Activated CD8-positive, alpha-beta memory T cell treated with anti-CD3 and anti-CD28 coated beads for 24 hours (primary cell): ENCODE data around the gene SEH1L.
"Not testable (repeated sequence)": the region's sequence is repeated elsewhere in the genome, so short reads cannot be mapped to it uniquely, and the experiment has no call there.

Experiments
- DNase-seq: peaks from one replicate; pipeline ENCODE4 v3.0.0-alpha.2; 2020

Gene SEH1L, protein sequence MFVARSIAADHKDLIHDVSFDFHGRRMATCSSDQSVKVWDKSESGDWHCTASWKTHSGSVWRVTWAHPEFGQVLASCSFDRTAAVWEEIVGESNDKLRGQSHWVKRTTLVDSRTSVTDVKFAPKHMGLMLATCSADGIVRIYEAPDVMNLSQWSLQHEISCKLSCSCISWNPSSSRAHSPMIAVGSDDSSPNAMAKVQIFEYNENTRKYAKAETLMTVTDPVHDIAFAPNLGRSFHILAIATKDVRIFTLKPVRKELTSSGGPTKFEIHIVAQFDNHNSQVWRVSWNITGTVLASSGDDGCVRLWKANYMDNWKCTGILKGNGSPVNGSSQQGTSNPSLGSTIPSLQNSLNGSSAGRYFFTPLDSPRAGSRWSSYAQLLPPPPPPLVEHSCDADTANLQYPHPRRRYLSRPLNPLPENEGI

DNA sequence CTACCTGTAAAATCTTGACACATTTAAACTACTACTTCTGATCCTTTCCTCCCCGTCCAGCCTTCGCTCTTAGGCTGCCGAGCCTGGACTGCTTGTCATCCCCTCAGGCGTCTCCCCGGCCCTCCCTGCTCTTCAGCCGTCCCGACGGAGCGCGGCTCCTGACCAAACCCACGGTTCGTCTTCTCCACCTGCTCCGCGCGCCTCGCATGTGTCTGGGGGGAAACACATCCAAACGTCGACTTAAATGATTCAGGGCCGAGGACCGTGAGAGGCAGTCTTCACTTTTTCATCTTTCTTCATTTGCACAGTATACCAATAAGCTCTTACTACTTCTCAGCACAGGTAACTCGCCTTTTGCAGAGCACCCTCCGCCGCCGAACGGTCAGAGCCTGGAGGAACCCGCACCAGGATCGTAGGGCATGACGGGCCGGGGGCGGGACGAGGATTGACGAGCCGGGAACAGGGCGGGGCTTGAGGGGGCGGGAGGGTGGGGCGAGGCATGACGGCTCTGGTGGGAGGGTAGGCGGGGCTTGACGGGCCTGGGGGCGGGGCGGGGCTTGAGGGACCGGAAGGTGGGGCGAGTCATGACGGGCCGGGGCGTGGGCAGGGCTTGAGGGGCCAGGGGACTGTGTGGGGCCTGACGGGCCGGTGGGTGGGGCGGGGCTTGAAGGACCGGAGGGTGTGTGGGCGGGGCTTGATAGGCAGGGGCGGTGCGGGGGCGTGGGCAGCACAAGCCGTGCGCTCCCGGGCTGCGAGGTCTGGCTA lies at the start of gene SEH1L:
SEH1L (plus strand) TSS at position 727 of the 765 bp plus-strand sequence. CDS start 111 bp downstream, outside the sequence.
- DNase-seq: peak; percentile 99

DNA sequence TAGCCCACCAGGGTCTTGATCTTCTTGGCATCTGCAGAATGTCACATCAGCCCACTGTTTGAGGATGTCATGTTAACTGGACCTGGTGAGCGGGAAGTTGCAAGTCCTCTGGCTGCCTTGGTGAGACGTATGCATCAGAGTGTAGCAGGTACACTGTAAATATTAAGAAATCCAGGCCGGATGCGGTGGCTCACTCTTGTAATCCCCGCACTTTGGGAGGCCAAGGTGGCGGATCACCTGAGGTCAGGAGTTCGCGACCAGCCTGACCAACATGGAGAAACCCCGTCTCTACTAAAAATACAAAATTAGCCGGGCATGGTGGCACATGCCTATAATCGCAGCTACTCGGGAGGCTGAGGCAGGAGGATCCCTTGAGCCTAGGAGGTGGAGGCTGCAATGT lies 46.6 kb upstream of the SEH1L start:
- not testable (repeated sequence) for DNase-seq

DNA sequence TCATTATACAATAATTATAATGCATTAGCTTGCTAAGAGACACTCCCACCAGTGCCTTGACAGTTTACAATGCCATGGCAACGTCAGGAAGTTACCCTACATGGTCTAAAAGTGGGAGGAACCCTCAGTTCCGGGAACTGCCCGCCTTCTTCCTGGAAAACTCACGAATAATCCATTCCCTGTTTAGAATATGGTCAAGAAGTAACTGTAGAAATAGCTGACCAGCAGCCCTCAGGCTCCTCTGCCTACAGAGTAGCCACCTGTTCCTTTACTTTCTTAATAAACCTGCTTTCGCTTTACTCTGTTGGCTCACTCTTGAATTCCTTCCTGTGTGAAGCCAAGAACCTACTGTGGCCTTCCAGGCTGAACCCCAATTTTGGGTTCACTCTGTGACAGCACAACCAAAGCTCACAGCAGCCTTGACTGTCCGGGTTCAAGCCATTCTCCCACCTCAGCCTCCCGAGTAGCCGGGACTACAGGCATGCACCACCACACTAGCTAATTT lies 43.7 kb upstream of the SEH1L start:
- DNase-seq: peak; percentile 73

DNA sequence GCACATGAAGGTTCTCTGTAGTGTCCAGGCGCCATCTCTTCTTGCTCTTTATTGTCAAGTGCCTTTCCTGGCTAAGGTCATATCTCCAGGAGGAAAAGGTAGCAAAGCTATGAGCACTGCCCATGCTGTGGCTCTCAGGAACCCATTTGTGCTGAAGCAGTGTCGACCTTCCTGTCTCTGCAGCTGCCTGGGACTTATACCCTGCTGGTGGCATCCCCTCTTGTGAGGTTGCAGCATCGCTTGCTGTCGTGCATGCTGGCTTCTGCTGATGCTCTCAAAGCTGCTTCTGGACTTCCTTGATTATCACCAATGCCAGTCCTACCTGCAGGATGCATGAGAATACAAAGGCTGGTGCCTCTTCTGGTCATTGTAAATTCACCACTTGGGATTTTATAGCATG lies 41.7 kb upstream of the SEH1L start:
- no peak for DNase-seq

DNA sequence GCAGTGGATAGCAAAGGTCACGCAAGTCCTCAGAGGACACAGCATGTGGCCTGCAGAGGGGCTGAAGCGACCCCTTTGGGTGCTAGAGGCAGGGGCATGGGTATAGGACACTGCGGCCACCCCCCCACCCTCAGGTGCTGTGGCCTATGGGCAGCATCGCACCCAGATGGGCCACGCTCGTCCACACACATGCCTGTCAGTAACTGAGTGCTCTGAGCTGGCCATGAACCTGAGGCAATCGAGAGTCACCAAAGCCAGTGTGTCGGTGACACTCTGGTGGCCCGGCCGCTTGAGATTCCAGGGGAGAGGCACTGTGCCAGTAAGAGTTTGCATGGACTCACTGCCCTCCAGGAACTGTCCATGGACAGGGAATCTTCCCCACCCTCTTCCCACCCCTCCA lies 41.0 kb upstream of the SEH1L start:
- no peak for DNase-seq

DNA sequence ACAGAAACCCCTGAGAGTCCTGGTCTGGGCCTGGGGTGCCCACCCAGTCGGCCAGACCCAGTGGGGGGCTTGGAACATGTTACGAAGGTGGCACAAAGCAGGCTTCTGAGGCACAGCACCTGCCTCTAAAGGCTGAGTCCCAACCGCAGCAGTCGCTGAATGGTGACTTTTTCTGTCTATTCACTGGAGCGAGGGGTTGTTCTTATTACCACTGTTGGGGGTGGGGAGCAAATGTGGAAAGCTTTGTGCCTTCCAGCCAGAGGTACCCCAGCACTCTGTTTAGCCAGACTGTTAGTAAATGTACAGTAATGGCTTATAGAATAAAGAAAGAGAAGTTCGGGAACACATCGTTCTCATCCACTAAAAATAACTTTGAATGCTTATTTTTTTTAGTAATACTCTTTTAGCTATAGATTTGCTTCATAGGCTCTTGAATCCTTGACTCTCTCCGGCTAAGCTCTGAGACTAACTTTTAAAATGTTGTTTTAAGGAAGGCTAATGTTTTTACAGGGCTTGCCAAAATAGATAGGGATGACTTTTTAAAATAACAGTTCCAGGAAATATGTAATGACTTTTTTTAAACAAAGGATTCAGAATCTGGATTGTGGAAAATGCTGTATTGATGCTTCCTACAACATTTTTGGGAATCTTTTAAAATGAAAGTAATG lies 40.4 kb upstream of the SEH1L start:
- DNase-seq: no peak

DNA sequence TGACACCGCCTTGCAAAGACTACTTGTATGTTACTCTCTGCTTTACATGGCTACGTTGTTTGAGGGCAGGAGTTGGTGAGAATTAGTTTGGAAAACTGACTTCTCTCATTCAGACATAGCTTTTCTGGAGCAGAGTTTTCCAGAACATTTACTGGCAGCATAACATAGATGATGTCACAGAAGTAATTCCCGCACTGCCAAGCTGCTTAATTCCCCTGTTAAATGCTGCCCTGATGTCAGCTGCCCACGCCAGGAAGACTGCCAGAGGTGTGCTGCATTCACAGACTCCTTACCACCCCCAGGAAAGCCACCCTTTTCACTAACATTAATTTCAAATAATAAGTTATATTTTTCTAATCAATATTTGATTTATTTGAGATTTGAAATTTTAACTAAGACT lies 39.1 kb upstream of the SEH1L start:
- no peak for DNase-seq

DNA sequence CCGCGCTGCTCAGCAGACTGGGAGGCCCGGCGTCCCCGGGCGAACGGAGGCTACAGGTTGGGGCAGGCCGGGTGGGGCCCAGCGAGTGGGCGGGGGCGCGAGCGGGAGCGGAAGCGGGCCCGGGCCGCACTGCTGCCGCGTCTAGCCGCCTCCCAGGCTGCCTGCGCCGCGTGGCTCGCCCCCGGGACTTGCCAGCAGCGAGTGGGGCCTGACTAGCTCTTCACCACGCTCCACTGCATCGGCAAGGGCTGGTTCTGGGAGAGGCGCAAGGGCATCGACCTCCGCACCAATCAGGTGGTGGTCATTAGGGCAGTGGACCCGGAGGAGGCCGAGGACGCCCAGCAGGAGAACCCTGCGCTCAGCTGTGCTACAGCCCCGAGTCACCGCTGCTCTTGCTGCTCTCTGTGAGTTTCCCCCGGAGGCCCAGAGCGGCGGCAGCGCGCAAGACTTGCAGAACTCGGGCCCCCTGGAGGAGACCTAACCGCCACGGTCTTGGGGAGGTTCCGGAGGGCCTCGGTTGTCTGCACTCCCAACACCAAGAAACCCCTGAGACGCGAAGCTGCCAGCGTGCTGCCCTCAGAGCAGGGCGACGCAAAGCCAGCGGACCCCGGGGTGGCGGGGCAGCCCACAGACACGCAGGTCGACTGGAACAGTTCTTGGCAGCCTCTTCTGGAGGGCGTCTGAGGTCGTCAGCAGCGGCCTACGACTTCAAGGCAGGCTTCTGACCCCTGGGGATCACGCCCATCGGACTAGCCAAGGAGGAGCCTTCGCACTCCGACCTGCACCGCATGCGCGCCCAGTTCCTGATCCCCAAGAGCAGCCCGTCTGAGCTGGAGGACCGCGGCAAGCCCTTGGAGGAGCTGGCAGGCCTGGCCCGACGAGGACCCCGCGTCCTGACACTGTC lies 36.5 kb upstream of the SEH1L start:
- peak; percentile 86 for DNase-seq

DNA sequence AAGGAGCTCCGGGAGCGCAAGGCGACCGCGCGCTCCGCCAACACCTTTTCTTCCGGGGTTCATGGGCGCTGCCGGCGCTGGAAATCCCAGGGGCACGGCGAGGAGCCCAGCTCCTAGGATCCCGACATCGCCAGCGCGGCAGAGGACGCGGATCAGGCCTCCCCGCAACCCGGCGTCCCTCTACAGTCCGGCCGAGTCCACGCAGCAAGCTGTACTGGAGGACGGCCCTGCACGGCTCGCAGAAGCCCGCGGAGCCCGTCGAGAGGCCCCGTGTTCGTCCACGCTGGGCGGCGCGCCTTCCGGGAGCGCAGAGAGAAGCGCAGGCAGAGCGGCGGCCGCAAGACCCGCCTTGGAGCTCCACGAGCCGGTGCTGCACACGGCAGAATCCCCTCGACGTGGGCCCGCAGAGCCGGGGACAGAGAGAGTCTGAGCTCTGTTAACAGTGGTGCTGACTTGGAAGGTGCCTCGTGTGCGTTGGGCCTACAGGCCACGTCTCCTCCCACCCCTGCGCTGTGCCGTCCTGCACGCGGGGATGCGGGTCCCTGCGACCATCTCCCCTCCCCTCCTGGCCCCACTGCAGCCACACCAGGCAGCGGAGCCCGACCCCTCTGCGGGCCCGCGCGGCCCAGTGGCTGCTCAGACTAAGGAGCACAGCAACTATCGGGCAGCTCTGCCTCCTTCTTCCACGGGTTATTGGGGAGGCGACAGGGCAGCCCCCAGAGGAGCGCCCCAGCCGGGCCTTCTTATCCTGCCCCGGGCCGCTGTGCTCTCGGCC lies 35.7 kb upstream of the SEH1L start:
- DNase-seq: no peak

DNA sequence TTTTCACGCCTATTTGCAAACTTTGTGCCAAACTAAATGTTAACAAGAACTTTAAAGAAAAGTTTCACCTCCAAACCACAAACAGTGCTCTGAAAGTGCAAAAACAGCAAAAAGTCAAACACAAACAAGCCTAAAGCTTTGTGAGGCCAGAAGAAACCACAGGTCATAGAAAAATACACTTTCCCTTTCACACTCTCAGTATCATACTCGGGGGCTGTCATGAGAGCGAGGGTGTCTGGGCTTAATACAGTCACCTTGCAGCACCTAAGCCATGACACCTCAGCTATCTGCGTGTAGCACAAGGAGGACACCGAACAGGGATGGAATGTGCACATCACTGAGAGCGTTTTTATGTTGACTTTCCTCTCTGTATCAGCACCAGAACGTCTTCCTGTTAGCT lies 26.6 kb upstream of the SEH1L start:
- DNase-seq: no peak

DNA sequence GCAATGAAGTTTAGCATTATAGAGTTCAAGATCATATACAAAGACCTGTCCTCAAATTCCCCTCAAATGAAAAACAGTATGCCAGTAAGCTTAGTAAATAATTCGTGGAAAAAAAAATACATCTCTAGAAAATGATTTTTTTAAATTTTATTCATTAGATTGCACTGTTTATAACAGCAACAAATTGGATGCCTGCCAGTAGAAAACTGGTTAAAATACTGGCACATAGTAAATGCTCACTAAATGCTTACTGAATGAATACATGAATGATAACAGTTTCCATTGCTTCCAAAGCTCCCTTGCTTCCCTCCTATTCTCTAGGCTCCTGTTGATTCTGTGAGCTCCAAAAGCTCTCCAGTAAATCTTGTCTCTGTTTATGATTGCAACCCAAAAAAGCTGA lies 25.5 kb upstream of the SEH1L start:
- no peak for DNase-seq

DNA sequence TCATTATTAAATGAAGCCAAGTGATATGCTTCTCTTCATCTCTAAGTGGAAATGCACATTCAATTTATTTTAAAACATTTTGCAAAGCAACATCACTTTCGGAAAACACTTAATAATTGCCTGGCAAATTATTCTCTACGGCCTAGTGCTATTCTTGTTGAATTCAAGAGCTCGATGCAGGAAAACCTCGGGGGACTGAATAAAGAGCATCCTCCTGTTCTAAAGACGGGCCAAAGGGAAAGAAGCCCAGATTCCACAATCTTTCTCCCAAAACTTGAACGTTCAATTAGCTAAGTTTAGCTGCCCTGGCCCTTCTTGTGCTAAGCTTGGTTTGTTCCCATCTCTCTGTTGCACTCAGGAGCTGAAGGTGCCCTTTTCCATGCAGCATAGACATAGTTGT lies 23.2 kb upstream of the SEH1L start:
- DNase-seq: no peak

DNA sequence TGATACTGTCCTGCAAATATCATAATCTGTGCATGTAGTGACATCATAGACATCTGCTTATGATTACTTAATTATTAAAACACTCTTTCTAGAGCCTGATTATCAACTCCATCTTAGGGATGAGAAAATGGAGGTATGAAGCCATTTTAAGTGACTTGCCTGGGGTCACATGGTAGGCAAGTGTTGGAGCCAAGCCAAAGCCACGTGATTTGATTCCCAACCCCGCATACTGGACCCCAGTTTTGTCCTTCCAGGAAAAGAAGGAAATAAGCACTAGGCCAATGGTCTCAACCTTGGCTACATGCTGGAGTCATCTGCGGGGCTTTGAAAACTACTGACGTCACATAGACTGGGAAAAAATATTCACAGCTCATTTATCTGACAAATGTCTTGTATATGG lies 19.6 kb upstream of the SEH1L start:
- DNase-seq: no peak

DNA sequence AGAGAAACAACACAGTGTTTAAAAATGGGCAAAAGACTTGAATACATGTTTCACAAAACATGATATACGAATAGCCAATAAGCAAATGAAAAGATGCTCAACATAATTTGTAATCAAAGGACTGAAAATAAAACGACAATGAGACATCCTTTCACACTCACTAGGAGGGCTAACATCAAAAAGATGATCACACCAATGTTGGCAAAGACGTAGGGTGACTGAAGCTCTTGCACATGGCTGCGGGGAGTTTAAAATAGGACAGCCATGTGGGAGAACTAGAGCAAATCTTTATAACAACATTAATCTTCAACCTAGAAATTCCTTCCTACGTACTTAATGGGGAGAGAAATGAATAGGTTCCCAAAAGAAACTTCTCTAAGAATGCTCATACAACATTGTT lies 19.2 kb upstream of the SEH1L start:
- DNase-seq: no peak

DNA sequence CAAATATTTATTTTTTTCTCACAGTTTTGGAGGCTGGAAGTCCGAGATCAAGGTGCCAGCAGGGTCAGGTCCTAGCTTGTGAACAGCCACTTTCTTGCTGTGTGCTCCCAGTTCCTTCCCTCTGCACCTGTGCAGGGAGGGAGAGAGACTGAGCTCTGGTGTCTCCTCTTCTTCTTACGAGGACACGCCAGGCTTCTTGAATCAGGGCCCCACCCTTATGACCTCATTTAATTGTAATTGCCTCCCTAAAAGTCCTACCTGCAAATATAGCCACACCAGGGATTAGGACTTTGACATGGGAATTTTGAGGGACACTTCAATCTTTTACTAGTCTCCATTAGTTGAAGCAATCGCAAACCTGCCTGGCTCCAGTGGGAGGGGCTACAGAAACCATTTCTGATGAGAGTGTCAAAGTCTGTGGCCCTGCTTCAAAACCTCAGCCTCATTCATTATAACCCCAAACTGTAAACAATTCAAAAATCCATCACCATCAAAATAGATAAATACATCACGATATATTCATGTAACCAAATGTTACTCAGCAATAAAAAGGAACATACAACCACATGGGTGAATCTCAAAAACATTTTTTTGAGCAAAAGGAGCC lies 18.2 kb upstream of the SEH1L start:
- DNase-seq: no peak

DNA sequence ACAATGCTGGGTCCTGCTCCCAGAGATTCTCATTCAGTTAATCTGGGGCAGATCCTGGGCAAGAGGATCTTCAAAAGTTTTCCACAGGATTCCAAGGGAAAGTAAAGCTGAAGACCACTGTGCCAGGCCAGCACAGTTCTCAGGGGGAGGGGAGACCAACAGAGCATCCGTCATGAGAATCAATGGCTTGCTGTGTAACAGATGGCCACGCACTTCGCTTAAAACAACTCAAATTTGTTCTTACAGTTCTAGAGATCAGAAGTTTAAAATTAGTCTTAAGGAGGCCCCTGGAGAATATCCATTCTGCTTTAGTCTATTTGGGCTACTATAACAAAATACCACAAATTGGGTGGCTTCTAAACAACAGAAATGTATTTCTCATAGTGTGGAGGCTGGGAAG lies 17.4 kb upstream of the SEH1L start:
- DNase-seq: no peak

DNA sequence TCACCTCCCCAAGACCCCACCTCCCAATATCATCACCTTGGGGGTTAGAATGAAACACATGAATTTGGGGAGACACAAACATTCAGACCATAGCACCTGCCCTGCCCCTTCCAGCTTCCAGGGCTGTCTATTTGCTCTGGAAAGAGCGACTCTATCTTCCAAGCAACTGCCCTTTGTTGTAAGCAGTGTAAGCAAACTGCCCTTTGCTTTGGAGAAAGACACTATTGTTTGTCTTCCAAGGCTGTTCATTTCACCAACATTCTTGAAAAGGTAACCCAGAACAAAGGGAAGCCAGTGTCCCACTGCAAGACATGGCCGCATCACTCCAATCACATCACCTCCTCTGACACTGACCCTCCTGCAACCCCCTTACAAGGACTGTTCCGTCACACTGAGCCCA lies 16.9 kb upstream of the SEH1L start:
- no peak for DNase-seq

DNA sequence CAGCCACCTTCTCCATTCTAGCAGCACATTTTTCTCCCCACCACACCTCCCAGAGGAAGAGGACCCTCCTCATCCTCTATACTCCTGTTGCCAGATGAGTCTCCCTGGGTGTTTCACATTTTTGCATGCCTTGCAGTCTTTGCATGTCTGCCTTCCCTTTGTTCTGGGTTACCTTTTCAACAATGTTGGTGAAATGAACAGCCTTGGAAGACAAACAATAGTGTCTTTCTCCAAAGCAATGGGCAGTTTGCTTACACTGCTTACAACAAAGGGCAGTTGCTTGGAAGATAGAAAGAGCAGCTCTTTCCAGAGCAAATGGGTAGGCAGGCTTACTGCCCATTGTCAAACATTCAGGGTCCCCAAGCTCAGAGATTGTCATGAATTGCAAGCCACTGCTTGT lies 14.5 kb upstream of the SEH1L start:
- DNase-seq: no peak

DNA sequence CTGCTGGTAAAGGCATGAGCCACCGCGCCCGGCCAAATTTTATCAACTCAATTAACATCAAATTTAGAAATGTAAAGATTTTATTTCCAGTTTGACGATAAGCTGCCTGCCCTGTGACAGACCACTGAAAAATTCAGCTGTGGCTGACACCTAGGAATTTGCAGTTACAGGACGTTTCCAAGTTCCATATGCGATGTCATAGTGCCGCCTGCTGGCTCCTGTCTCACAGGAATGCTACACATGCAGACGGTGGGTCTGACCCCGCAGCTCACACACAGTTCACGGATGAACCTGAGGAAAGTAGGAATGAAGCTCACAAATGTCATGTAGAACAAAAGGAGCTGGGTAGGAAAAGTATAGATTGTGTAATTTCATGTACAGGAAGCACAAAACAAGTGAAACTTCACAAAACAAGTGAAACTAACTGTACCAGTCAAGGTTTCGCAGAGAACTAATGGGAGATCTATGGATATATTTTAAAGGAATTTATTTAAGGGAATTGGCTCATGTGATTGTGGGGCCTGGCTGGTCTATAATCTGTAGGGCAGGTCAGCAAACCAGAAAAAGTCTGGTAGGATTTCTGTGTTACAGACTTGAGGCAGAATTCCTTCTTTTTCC lies 13.2 kb upstream of the SEH1L start:
- peak; percentile 87 for DNase-seq

DNA sequence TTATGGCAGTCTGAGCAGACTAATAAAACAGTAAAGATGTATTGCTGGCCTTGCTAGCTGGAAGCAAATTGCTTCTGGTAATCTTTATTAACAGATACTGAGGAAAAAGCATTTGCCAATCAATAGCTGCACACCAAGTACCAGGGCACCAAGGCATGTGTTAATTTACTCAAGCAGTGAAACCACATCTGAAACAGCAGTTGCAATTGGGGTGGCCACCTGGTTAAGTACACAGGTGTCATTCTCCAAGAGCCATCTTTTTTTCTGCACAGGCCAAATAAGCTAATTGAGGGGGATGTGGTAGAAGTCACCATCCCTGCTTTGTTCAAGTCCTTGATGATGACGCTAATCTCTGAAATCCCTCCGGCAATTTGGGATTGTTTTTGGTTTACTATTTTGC lies 8.6 kb upstream of the SEH1L start:
- no peak for DNase-seq

DNA sequence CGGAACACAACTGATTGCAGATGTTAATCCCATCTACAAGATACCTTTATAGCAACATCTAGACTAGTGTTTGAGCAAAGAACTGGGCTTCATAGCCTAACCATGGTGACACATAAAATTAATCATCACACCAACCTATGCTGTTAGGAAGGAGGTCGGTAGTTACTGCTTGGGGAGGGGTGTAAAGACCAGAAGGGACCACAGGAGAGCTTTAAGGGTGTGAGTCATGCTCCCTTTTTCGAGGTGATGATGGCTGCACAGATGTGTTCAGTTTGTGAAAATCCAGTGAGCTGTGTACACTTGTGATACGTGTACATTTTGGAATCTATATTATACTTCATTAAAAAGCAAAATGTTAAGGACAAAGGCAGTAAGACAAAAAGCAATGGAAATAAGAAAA lies 4.6 kb upstream of the SEH1L start:
- no peak for DNase-seq
